NT2/D1 (cell line): Measurements from ENCODE around the gene WNT10A.

Experiments
- SUZ12 ChIP-seq: IDR thresholded peaks from 2 replicates; pipeline ENCODE4 v1.6.1; 2011; ENCODE audit not compliant: insufficient read length, insufficient read depth; ENCODE audit errors: extremely low read depth
- YY1 ChIP-seq: IDR thresholded peaks from 2 replicates; pipeline ENCODE4 v1.6.1; 2011; ENCODE audit not compliant: insufficient read length, insufficient read depth
- ZNF274 ChIP-seq: IDR thresholded peaks from 2 replicates; pipeline ENCODE4 v1.6.1; 2011; ENCODE audit warnings: mild to moderate bottlenecking, low read depth, low read length

- TF ChIP-seq ZNF274 (no peak), YY1 (no peak), SUZ12 (no peak)
These were observed 25.1 kb upstream of the WNT10A start for GRCh38 chr2:218855305-218856166.
